Activated B cell treated with CpG ODN at 0.5 μM for 24 hours (primary cell): Measurements from ENCODE around the gene FAM184A. TPM values are rescaled to one million over a fixed set of nuclear protein-coding genes. Genes with fewer than 3 reads are reported as not detected.
"Not testable (repeated sequence)": the region's sequence is repeated elsewhere in the genome, so short reads cannot be mapped to it uniquely, and the experiment has no call there.

ENCODE experiments used
- ATAC-seq: fragments of 200-7000 bp; cut with Tn5 transposase; one replicate; pipeline ENCODE4 v1.10.0; 2021; ENCODE audit warnings: low read depth, mild to moderate bottlenecking, moderate library complexity
- CTCF ChIA-PET: fragments of 350-600 bp; sonication (Branson Sonifier 250); formaldehyde crosslinking; loops from one replicate; lab custom pipeline; 2021; ENCODE audit warnings: antibody characterized with exemption; lab: Charles Lee
- POLR2A ChIA-PET: fragments of 350-600 bp; sonication (Branson Sonifier 250); formaldehyde crosslinking; loops from one replicate; lab custom pipeline; 2021; ENCODE audit warnings: antibody characterized with exemption; lab: Charles Lee
- DNase-seq: peaks from one replicate; pipeline ENCODE4 v3.0.0; 2022
- H3K27ac Mint-ChIP-seq: one replicate; pipeline ENCODE4 v1.8.0; 2020; ENCODE audit warnings: mixed read lengths
- H3K27me3 Mint-ChIP-seq: one replicate; pipeline ENCODE4 v1.8.0; 2021; ENCODE audit warnings: mixed read lengths
- H3K36me3 Mint-ChIP-seq: one replicate; pipeline ENCODE4 v1.8.0; 2021; ENCODE audit warnings: low read depth, mixed read lengths
- H3K4me1 Mint-ChIP-seq: one replicate; pipeline ENCODE4 v1.8.0; 2021; ENCODE audit warnings: mixed read lengths
- H3K4me3 Mint-ChIP-seq: one replicate; pipeline ENCODE4 v1.8.0; 2020; ENCODE audit warnings: mild to moderate bottlenecking, mixed read lengths
- H3K9me3 Mint-ChIP-seq: one replicate; pipeline ENCODE4 v1.8.0; 2020; ENCODE audit warnings: mixed read lengths
- CTCF ChIP-seq: fragments of 200-600 bp; IDR thresholded peaks from one replicate; pipeline ENCODE4 v1.8.0; 2022; ENCODE audit warnings: antibody characterized with exemption, mild to moderate bottlenecking
- intact Hi-C: fragments of 100-400 bp; cut with micrococcal nuclease; formaldehyde crosslinking; loops from one replicate; pipeline ENCODE4 v1.15.1; 2024
- total RNA-seq: library from RNA; stranded (reverse); gene quantifications from 2 replicates; pipeline ENCODE4 v1.2.3, GENCODE V29; 2022

FAM184A gene
- total RNA-seq, 1 donor from 2014 or later = 1.1 TPM

- ChIA-PET CTCF (no interaction called here), POLR2A (no interaction called here)
- ATAC-seq (no peak), DNase-seq (no peak)
- intact Hi-C loops = no loop called here
- TF ChIP-seq CTCF = no peak
- Mint-ChIP-seq H3K27me3 (no peaks in the 10 kb centered on the region), H3K36me3 (no peaks in the 10 kb centered on the region), H3K9me3 (no peaks in the 10 kb centered on the region), H3K4me3 (no peak overlapping the region), H3K4me1 (no peaks in the 10 kb centered on the region), H3K27ac (no peak overlapping the region)
Measured at GRCh38 chr6:119022796-119023195, 55.7 kb downstream of the FAM184A start.

- intact Hi-C loops = no loop called here
- DNase-seq (no peak), ATAC-seq (no peak)
- Mint-ChIP-seq H3K4me3 (no peak overlapping the region), H3K9me3 (no peaks in the 10 kb centered on the region), H3K27me3 (no peaks in the 10 kb centered on the region), H3K4me1 (no peaks in the 10 kb centered on the region), H3K27ac (no peak overlapping the region), H3K36me3 (no peaks in the 10 kb centered on the region)
- CTCF ChIA-PET = no interaction called here
- POLR2A ChIA-PET = no interaction called here
- TF ChIP-seq CTCF = no peak
Measured at GRCh38 chr6:119020597-119021561, 57.6 kb downstream of the FAM184A start.

- H3K36me3 Mint-ChIP-seq, H3K4me1 Mint-ChIP-seq, H3K27me3 Mint-ChIP-seq, H3K27ac Mint-ChIP-seq, CTCF ChIA-PET, POLR2A ChIA-PET, H3K9me3 Mint-ChIP-seq, DNase-seq, intact Hi-C loops, H3K4me3 Mint-ChIP-seq, ATAC-seq: not testable (repeated sequence)
Measured at GRCh38 chr6:119015165-119015564, 63.3 kb downstream of the FAM184A start.

GRCh38 chr6:119012521-119012920 is 65.9 kb downstream of the FAM184A start:
- H3K27me3 Mint-ChIP-seq = no peaks in the 10 kb centered on the region
- DNase-seq (no peak), ATAC-seq (no peak)
- intact Hi-C loops = no loop called here
- peaks cover 11% of the 10 kb centered on the region for H3K9me3 Mint-ChIP-seq
- no peak overlapping the region for H3K27ac Mint-ChIP-seq
- H3K36me3 Mint-ChIP-seq = no peaks in the 10 kb centered on the region
- no peaks in the 10 kb centered on the region for H3K4me1 Mint-ChIP-seq
- POLR2A ChIA-PET = no interaction called here
- no peak overlapping the region for H3K4me3 Mint-ChIP-seq
- no peak for TF ChIP-seq CTCF
- CTCF ChIA-PET = no interaction called here

- peaks cover 11% of the 10 kb centered on the region for H3K9me3 Mint-ChIP-seq
- H3K27me3 Mint-ChIP-seq, H3K4me1 Mint-ChIP-seq, DNase-seq, POLR2A ChIA-PET, H3K4me3 Mint-ChIP-seq, H3K36me3 Mint-ChIP-seq, H3K27ac Mint-ChIP-seq, intact Hi-C loops, ATAC-seq: not testable (repeated sequence)
- CTCF ChIA-PET = interaction anchor here (1.5 kb wide), 1 partner anchor 10 kb away, joined by 4 read pairs; no protein-coding TSS in a partner anchor
Measured at GRCh38 chr6:119009266-119009665, 69.2 kb downstream of the FAM184A start.

- ATAC-seq (no peak), DNase-seq (no peak)
- TF ChIP-seq CTCF = no peak
- intact Hi-C loops = no loop called here
- Mint-ChIP-seq H3K36me3 (no peaks in the 10 kb centered on the region), H3K27ac (no peak overlapping the region), H3K4me3 (no peak overlapping the region), H3K27me3 (no peaks in the 10 kb centered on the region), H3K9me3 (peaks cover 11% of the 10 kb centered on the region), H3K4me1 (no peaks in the 10 kb centered on the region)
- POLR2A ChIA-PET = no interaction called here
- CTCF ChIA-PET = no interaction called here
Measured at GRCh38 chr6:119006974-119007373, 71.5 kb downstream of the FAM184A start.
